ENCODE measurements around the gene COMMD1.

- TF ChIP-seq POLR2AphosphoS5 (IDR thresholded peaks at IDR 0.05; ENCODE audit: low read depth, low read length): peak; percentile 95
- peak; percentile 98 for TF ChIP-seq POLR2A (IDR thresholded peaks at IDR 0.05; ENCODE audit: low read depth, low read length)
Observed at GRCh38 chr2:61888267-61889055, 17.0 kb upstream of the COMMD1 start, which contains the start of gene CCT4.

Measured in GM12892 (cell line).